GM21529 (cell line): ENCODE data around the gene ABTB2.
A peak's percentile ranks its signal among the peaks of the same experiment; 100 is the strongest.

ENCODE experiments used
- ATAC-seq: cut with Tn5 transposase; IDR thresholded peaks from one replicate; pipeline ENCODE4 v1.9.1; 2021; ENCODE audit not compliant: unreplicated experiment

The ABTB2 gene

DNA sequence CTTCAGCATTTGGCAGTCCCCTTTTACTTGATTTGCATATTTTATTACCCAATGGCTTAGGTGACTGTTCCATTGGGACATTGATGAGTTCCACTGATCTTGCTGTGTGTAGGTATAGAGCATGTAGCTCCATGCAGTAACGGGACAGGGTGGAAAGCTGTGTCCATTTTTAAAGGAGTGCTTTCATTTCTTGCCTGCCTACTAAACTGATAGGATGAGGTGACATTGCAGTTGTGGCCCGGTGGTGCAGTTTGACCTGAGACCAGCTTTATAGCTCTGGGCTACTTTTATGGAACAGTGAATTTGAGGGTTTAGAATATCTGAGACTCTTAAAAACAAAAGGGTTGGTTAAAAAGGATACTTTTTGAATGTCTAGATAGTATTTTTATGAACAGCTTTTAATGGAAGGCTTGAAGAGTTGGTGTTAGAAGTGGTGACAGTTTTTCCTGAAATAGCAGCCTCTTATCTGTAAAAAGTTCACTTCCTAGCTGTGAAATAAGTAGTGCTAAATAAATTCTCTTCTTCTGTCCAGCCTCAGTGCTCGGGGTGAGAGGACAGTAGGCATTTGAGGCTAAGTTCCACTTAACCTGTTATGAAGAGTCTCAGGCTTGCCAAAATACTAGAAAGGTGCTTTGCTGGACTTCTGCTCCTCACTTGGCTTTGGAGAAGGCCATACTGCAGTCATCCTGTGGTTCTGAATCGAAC is 225.4 kb downstream of the ABTB2 start:
- ATAC-seq: no peak

DNA sequence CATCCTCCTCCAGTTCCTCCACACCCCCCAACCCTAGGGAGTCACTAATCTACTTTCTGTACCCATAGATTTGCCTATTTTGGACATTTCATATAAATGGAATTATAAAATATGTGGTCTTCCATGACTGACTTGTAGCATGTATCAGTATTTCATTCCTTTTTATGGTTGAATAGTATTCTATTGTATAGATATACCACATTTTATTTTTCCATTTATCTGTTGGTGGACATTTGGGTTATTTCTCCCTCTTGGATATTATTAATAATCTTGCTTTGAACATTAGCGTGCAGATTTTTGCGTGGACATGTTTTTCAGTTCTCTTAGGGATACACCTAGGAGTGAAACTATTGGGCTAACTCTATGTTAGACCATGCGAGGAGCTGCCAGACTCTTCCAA is 229.0 kb downstream of the ABTB2 start:
- no peak for ATAC-seq

DNA sequence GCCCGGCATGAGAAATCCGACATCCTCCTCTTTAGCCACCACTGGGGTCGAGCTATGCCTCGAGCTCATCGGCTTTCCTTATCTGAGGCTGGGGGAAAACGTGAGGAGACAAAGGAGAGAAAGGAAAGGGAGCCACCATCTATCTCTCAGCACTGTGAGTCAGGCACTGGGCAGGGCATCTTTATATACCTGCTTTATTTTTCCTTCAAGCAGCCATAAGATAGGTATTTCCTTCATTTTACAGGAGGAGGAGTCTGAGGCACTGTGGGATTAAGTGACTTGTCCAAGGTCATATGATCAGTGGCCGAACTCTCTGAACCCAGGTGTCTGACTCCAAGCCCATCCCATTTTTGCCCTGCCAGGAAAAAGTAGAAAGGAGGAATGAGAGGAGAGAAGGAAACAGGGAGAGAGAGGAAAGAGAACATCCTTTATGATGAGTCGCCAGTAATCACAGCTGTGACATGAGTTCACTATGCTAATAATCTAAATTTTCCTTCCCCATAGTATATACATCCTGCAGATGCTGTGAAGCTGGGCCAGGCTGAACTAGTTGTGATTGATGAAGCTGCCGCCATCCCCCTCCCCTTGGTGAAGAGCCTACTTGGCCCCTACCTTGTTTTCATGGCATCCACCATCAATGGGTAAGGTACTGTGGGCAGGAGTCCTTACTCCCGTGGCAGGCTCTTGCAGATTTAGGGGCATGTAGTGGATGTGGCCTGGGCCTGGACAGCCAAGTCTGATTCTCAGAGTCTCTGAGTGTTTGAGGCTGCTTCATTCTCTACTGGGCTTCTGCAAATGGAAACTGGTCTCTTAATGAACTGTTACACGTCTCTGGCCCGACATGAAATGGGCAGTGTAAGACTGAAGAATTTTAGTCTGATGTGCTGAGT is 230.6 kb downstream of the ABTB2 start:
- no peak for ATAC-seq

DNA sequence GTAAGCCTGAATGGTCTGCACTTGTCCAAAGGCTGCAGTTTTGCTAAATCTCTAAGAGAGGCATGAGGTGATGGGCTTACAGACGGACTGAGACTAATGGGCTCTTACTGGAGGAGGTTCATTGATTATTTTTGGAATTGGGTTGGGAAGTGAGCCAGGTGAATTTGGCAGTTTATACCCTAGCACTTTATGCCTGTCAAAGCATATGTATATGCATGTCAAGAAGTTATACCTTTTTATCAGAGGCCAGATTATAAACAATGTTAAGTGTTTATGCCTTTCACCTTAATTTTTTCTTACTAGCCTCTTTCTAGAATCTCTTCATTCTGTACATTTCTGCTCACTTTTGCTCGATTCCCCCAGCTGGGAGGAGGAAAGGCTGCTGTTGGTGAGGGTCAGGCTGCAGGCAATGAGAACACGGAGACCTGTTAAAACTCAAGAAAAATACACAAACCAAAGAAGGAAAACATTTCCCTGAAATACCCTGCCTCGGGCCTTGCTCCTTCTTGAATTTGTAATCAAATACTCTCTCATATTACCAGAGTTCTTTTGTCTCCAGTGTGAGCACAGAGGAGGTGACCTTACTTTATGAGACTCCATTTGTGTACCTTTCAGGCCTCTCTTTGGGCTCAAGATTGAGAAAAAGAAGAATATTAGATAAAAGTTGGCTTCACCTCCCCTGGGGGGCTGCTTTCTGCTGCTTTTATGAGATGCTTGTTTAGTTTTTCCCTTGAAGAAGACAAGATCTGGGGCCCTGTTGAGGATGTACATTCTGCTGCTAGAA is 232.7 kb downstream of the ABTB2 start:
- no peak for ATAC-seq

DNA sequence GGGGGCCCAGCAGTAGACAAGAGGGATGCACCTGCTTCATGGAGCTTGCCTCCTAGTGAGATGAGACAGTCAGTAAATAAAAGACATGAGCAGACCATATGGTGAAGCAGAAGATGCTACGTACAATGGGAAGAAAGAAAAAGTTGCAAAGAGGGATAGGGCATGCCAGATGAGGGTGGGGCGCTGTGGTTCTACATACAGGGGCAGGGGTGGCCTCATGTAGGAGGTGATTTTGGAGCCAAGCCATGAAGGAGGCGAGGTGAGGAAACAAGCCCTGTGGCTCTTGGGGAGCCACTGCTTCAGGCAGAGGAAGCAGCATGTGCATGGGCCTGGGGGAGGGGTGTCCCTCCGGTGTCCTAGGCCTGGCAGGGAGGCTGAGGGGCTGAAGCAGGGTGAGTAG is 237.2 kb downstream of the ABTB2 start:
- ATAC-seq: no peak

DNA sequence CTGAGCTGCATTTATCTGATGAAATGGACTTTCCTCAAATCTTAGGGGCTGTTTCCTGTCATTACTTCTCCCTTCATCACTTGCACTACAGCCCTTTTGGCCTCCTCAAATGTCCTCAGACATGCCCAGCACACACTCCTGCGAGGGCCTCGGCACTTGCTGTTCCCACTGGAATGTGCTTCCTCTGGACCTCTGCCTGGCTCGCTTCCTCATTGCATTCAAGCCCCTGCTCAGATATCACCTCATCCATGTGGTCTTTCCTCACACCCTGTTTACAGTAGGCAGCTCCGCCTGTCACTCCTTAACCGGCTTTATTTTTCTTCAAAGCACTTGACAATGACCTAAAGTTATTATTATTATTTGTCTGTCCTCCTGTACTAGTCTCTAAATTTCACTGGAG is 243.3 kb downstream of the ABTB2 start:
- no peak for ATAC-seq

DNA sequence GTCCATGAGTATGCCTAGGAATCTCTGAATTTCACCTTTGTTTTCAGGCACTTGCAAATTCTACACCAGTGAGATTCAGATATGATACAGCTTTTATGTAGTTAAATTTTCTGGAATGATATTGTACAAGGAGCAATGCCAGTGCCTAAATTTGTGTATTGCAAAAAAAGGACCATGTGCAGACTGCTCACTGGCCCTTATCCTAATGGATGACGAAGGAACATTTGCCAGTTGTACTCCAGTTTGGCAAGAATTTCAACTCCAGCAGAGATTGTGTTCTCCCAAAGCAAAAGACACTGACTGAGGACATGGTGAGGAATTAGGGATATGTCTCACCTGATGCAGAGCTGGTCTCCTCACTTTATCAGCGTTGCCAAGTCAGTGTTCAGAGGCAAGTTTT is 243.8 kb downstream of the ABTB2 start:
- no peak for ATAC-seq

DNA sequence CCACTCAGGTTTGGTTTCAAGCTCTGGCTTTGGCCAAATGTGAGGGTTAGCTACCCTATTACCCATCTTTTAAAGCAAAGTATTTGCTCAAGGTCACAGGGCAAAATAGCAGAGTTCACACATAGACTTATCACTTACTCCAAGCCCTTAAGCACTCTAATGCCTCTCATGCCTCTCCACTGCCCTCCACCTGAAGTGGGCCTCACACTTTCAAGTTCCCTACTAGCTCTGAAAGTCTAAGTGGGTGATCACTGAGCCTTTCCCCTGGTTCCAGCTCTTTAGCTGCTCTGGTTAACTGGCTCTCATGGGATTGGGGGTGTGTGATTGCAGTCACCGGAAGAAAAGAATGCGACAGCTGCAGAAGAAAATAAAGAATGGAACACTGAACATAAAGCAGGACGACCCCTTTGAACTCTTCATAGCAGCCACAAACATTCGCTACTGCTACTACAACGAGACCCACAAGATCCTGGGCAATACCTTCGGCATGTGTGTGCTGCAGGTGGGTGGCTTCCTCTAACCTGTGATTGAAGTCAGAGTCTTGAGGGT is 246.0 kb downstream of the ABTB2 start:
- ATAC-seq: no peak

DNA sequence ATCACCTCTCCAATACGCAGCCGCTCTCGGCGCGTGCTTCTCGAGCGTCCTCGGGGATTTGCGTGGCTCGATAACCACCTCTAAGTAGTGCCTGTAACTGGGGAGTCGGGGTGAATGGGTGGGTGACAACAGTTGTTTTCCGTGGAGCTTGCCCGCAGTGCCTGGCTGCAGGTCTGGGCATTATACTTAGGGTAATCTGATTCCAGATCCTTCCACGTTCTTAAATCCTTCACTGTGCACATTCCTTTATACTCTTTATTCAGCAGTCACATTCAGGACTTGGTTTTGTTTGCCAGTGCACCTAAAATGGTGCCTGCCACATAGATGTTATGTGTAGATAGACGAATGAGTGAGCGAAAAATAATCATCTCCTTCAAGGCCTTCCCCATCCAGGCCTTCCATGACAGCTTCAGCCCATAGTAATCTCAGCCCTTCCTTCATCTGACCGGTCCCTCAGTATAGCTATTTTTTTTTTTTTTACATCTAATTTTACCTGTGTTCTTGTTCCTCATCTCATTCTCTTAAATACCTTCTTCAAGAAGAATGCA is 251.8 kb downstream of the ABTB2 start:
- ATAC-seq: no peak

DNA sequence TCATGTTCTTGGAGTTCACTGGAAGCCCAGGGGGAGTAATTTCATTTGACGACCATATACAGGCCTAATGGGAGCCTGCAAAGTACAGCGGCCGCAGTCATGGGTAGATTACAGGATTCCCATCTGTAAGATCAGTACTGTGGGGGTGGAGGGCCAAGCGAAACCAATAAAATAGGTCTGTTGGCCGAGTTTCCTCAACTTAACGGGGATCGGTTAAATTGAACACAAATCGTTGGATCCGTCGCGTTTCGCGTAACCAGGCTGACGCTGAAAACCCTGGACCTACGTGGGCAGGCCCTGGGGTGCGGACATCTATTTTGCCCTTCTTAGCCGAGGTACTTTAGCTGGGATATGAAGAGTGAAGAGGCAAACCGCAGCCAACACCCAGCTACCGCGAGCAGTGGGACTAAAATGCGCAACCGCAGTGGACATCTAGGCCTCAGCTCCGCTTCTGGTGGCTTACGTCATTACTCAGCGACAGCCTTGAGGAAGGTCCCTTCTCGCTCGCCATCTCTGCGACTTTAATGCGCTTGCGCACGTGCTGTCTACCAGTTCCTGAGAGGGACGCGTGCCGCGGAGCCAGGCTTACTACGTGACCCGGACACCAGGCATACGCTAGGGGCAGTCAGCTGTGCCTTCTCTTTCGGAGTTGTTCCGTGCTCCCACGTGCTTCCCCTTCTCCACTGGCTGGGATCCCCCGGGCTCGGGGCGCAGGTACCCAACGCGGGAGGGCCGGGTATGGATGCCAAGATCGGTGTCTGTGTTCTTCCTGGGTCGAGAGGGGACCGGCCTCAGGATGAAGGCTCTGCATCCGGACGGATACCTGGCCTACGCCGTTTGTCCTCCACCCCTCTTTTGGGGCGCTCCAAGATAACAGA is 252.5 kb downstream of the ABTB2 start, which contains the start of gene NAT10:
Gene NAT10, plus strand, starts transcription at position 551 of the 878 bp plus-strand sequence. CDS start 2,597 bp downstream, outside the sequence.
- ATAC-seq: peak; percentile 89

DNA sequence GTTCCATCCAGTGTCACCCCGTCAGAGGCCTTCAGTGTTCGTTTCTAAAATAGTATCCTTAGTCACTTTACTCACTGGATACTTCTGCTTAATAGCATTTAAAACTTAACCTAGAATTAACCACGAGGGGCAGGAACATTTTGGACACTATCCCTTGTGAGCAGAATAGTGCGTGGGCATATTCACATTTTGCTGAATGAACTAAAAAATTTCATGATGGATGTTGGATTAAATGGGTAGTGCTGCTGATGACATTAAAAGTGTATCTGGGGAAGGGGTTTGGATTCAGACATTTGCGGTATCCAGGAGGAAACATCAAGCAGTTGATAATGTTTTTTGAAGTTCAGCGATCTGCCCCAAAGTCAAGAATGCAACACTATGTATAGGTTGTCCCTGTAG is 253.1 kb downstream of the ABTB2 start:
- no peak for ATAC-seq
